ENCODE results near the gene UAP1L1. TPM values are rescaled to one million over a fixed set of nuclear protein-coding genes. Genes with fewer than 3 reads are reported as not detected.
A peak's percentile ranks its signal among the peaks of the same experiment; 100 is the strongest.
"Not testable (repeated sequence)": the region's sequence is repeated elsewhere in the genome, so short reads cannot be mapped to it uniquely, and the experiment has no call there.

The UAP1L1 gene, protein sequence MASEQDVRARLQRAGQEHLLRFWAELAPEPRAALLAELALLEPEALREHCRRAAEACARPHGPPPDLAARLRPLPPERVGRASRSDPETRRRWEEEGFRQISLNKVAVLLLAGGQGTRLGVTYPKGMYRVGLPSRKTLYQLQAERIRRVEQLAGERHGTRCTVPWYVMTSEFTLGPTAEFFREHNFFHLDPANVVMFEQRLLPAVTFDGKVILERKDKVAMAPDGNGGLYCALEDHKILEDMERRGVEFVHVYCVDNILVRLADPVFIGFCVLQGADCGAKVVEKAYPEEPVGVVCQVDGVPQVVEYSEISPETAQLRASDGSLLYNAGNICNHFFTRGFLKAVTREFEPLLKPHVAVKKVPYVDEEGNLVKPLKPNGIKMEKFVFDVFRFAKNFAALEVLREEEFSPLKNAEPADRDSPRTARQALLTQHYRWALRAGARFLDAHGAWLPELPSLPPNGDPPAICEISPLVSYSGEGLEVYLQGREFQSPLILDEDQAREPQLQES
- total RNA-seq = 10 to 100 TPM; 43.9 to 44.1 TPM

DNA sequence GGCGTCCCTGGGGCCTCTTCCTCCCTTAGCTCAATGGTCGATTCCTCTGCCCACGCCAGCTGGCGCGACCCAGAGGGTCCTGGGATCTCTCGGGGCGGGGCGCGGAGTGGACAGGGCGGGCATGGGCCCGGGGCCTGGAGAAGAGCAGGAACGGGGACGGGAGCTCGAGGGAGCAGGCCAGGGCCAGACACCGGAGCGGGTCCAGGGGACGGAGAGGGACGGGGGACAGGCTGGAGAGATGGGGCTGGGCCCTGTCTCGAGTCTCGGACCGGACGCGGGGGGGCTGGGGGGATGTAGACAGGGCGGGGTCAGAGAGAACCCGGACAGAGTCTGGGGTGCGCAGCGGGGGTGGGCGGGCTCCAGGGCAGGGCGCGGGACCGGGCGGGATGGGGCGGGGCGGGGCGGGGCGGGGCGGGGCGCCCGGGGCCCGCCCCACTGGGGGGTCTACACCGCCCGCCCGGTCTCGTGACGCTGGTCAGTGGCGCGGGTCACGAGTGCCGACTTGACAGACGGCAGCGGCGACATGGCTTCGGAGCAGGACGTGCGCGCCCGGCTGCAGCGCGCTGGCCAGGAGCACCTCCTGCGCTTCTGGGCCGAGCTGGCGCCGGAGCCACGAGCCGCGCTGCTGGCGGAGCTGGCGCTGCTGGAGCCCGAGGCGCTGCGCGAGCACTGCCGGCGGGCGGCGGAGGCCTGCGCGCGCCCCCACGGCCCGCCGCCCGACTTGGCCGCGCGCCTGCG is at the start of gene UAP1L1:
Gene UAP1L1 (plus strand): TSS at position 508 of the 738 bp plus-strand sequence. CDS start 16 bp downstream, at position 524.
- H3K4me3 Mint-ChIP-seq = peak within 1 kb of the TSS; percentile 79
- DNase-seq (peak; percentile 81), ATAC-seq (ENCODE audit: low read depth) (peak; percentile 70)
- H3K27me3 Mint-ChIP-seq = no peaks in the 10 kb centered on the region
- peak within 1 kb of the TSS; percentile 86 for H3K27ac Mint-ChIP-seq
- H3K4me1 Mint-ChIP-seq = peaks cover 5% of the 10 kb centered on the region
- peaks cover 11% of the 10 kb centered on the region for H3K36me3 Mint-ChIP-seq
- H3K9me3 Mint-ChIP-seq = no peaks in the 10 kb centered on the region
- POLR2A ChIA-PET = interaction anchor here (0.6 to 3.5 kb wide), 9 partner anchors 9 to 270 kb away, joined by 3 to 31 read pairs (median 4); partner anchors contain the start of genes MAN1B1, PAXX, RABL6 and RNF208

DNA sequence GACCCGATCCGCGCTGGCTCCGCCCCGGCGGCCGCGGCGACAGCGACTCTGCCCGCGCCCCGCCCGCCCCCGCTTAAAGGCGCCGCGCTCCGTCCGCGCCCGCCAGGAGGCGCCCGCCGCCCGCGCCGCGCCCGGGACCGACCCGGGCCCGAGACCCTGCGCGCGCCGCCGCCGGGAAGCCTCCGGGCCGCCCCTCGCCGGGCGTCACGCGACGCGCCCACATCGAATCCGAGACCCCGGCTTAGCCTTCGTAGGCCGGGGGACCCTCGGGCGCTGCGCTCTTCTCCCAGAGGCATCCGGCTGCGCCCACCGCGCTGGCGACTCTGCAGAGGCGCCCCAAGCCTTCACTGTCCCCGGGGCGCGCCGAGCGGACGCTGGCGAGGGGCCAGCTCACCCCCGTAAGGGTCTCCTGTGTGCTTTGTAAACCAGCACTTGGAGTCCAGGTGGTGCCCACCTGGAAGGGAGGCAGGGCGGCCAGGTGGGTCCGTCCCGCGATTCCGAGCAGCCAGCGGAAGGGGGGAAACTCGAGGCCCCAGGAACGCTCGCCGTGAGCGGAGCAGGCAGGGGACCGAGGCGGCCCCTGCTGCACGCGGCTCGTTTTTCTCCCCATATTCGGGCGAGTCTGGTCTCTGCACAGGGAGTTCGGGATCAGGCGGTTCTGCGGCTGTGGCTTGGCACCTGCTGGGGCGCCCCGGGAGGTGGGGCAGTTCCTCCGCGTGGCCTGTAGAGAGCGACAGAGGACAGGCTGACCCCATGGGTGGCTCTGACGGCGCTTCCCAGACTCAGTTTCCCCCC is 48.9 kb upstream of the UAP1L1 start:
- Mint-ChIP-seq H3K27ac (peak overlapping the region; percentile 58), H3K9me3 (no peaks in the 10 kb centered on the region), H3K36me3 (no peaks in the 10 kb centered on the region), H3K27me3 (peaks cover 2% of the 10 kb centered on the region), H3K4me3 (peak overlapping the region; percentile 74), H3K4me1 (peaks cover 29% of the 10 kb centered on the region)
- DNase-seq = peak; percentile 88
- POLR2A ChIA-PET = interaction anchor here (0.6 to 2.4 kb wide), 8 partner anchors 10 to 212 kb away, joined by 3 to 8 read pairs (median 4); partner anchors contain the start of genes MAN1B1, SAPCD2 and TUBB4B
- peak; percentile 63 for ATAC-seq (ENCODE audit: low read depth)

DNA sequence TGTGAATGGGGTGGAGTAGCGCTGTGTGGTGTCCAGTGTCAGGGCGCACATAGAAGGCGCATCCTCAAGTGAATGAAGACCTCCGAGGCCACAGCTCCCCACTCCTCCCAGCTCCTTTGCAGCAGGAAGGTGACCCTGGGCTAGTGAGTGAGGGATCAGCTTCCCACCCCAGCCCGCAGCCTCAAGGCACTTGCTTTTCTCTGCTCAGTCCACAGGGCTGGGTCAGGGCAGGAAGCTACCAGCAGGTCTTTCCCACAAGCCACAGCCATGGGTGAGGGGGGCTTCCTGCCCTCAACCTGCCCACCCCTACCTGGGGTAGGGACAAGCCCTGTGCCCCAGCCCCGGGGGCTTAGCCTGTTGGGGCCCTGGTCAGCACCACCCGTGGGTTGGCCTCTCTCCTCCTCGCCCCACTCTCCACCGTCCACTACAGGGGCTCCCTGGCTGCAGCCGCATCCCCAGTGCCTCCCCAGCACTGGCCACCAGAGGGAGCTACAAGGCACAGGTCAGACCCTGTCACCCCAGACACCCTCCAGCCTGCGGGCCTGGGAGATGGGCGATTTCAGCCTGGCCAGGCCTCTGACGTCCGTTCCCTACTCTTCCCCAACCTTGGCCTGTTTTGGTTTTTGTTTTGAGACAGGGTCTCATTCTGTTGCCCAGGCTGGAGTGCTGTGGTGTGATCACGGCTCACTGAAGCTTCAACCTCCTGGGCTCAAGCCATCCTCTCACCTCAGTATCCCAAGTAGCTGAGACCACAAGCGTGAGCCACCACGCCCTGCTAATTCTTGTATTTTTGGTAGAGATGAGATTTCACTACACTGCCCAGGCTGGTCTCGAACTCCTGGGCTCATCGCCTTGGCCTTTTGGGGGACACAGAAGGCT is 48.0 kb upstream of the UAP1L1 start:
- peaks cover 2% of the 10 kb centered on the region for H3K27me3 Mint-ChIP-seq
- ATAC-seq (ENCODE audit: low read depth) (peak; percentile 37), DNase-seq (peak; percentile 84)
- POLR2A ChIA-PET = interaction anchor here (0.6 to 2.4 kb wide), 9 partner anchors 9 to 211 kb away, joined by 3 to 8 read pairs (median 3); partner anchors contain the start of genes MAN1B1, SAPCD2 and TUBB4B
- peak overlapping the region; percentile 82 for H3K27ac Mint-ChIP-seq
- H3K9me3 Mint-ChIP-seq = no peaks in the 10 kb centered on the region
- peak overlapping the region; percentile 74 for H3K4me3 Mint-ChIP-seq
- peaks cover 30% of the 10 kb centered on the region for H3K4me1 Mint-ChIP-seq
- no peaks in the 10 kb centered on the region for H3K36me3 Mint-ChIP-seq

DNA sequence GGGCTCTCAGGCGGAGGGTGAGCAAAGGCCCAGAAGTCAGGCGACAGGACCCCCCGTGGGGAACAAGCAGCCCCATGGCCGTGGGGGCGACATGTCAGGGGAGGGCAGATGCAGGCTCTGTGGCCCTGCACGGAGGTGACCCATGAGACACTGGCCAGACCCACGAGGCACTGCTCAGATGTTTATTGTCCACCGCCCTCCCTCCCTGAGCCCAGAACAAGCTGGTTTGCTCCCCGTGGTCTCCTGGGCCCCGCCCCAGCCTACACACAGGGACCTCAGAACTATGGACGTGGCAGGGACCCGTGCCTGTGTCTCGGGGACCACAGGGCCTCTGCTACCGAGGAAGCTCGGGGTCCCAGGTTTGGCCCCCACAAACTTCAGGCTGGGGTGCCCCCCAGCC is 47.3 kb upstream of the UAP1L1 start:
- Mint-ChIP-seq H3K4me3 (peak overlapping the region; percentile 74), H3K27ac (peak overlapping the region; percentile 65), H3K4me1 (peaks cover 31% of the 10 kb centered on the region), H3K27me3 (peaks cover 2% of the 10 kb centered on the region), H3K36me3 (no peaks in the 10 kb centered on the region), H3K9me3 (no peaks in the 10 kb centered on the region)
- POLR2A ChIA-PET = interaction anchor here (1.3 to 2.4 kb wide), 4 partner anchors 40 to 211 kb away, joined by 3 to 6 read pairs (median 4); partner anchors contain the start of genes MAN1B1, SAPCD2 and TUBB4B
- no peak for DNase-seq
- ATAC-seq (ENCODE audit: low read depth) = no peak

DNA sequence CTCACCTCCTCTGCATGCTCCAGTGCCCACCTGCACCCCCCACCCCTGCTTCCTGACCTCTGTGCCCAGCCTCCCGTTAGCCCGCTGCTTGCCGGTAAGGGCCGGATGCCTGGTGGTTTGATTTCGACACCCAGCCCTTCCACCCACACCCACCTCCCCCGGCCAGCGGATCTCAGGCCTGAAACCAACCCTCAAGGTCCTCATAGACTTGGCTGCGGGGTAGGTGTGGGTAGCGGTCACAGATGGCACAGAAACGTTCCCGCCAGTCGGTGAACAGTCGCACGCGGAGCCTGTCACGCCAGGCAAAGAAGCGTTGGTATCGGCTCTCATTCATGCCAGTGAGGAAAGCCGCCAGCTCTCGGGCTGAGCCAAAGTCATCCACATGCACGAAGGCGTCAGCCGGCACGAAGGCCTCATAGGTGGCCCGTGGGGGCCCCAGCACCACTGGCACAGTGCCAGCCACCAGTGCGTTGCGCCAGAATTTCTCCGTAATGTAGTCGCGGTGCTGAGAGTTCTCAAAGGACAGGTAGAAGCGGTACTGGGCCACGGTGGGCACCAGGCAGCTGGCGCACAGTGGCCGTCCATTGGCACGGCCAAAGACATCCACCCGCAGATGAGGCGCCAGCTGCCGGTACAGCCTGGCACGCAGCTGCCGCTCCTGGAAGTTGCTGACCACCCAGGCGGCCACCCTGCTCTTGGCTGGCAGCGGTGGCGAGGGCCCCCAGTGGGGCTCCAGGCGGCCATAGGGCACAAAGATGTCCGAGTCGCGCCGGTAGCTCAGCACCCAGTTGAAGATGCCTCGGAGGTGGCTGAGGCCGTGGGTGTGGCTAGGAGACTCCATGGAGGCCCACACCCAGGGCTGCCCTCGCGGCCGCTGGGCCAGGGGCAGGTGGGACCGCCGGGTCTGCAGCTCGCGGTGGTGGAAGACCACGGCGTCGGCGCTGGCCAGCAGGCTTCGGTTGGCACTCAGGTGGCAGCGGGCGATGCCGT is 46.5 kb upstream of the UAP1L1 start:
- Mint-ChIP-seq H3K27ac (peak overlapping the region; percentile 65), H3K36me3 (no peaks in the 10 kb centered on the region), H3K27me3 (peaks cover 2% of the 10 kb centered on the region), H3K4me3 (peak overlapping the region; percentile 48), H3K4me1 (peaks cover 33% of the 10 kb centered on the region), H3K9me3 (no peaks in the 10 kb centered on the region)
- POLR2A ChIA-PET = interaction anchor here (1.1 to 1.7 kb wide), 2 partner anchors 99 to 302 kb away, joined by 3 to 5 read pairs; no protein-coding TSS in a partner anchor
- DNase-seq (peak; percentile 54), ATAC-seq (ENCODE audit: low read depth) (no peak)

DNA sequence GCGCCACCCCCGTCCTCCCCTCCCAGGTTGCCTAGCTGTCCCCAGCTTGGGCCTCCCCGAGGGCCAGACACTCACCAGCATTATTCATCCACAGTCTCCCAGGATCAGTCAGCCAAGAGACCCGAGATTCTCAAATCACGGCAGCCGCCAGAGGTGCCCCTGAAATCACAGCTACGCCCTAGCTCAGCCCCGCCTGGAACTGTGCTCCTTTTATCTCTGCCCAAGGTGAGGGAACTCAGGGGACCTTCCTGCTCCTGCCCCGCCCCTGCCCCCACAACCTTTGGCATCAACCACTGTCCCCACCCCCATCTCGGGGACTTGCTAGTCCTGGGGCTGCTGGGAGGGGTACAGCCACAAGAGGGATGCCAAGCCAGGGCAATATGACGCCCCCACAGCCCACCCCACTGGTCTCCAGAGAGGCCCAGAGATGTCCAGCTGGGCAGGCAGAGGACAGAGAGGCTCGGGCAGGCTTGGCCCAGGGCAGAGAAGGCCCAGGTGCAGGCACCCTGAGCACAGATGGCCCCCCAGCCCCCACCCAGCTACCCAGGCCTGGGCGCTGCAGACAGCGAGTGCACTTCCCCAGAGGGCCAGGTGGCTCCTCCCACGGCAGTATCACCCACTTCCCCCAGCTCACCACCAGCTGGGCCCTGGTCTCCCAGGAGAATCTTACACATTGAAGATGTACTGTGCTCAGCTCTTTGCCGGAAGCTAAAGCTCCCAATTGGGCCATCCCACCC is 45.2 kb upstream of the UAP1L1 start, which contains the start of gene FUT7:
Gene FUT7 (minus strand): TSS at position 185 of the 737 bp plus-strand sequence. CDS start 97 bp downstream, at position 88.
- peaks cover 2% of the 10 kb centered on the region for H3K27me3 Mint-ChIP-seq
- no peak for ATAC-seq (ENCODE audit: low read depth)
- no peak within 1 kb of the TSS for H3K27ac Mint-ChIP-seq
- DNase-seq = no peak
- no peaks in the 10 kb centered on the region for H3K36me3 Mint-ChIP-seq
- POLR2A ChIA-PET = interaction anchor here (0.6 to 1.1 kb wide), 4 partner anchors 38 to 304 kb away, joined by 3 to 7 read pairs (median 4); partner anchors contain the start of genes PAXX and SAPCD2
- no peaks in the 10 kb centered on the region for H3K9me3 Mint-ChIP-seq
- peak within 1 kb of the TSS; percentile 39 for H3K4me3 Mint-ChIP-seq
- H3K4me1 Mint-ChIP-seq = peaks cover 30% of the 10 kb centered on the region

DNA sequence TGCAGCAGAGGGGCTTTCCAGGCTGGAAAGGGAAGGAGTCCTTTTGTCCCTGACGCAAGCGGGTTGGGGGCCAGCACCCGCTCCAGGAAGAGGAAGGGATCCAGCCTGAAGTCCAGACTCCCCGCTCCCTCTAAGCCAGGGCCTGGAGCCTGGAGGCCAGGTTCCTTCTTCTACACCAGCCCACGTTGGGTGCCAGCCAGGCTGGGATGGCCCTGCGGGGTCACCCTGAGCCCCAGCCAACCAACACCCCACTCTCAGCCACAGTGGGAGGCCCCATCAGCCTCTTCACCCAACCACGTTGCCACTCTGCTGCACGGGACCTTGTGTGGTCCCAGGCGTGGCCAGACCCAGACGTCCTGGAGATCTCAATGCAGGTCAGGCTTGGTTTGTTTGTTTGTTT is 44.5 kb upstream of the UAP1L1 start:
- Mint-ChIP-seq H3K4me3 (no peak overlapping the region), H3K9me3 (no peaks in the 10 kb centered on the region), H3K4me1 (peaks cover 27% of the 10 kb centered on the region), H3K27ac (no peak overlapping the region), H3K27me3 (no peaks in the 10 kb centered on the region), H3K36me3 (no peaks in the 10 kb centered on the region)
- ATAC-seq (ENCODE audit: low read depth) (no peak), DNase-seq (no peak)
- POLR2A ChIA-PET = no interaction called here

DNA sequence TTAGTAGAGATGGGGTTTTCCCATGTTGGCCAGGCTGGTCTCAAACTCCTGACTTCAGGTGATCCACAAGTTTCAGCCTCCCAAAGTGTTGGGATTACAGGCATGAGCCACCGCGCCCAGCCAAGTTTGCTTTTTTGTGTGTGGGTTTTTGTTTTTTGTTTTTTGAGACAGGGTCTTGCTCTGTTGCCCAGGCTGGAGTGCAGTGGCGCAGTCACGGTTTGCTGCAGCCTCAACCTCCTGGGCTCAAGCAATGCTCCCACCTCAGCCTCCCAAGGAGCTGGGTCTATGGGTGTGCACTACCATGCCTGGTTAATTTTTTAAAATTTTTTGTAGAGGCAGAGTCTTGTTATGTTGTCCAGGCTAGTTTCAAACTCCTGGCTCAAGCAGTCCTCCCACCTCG is 43.8 kb upstream of the UAP1L1 start:
- not testable (repeated sequence) for ATAC-seq (ENCODE audit: low read depth); H3K36me3 Mint-ChIP-seq; H3K27me3 Mint-ChIP-seq; H3K27ac Mint-ChIP-seq; H3K9me3 Mint-ChIP-seq; H3K4me3 Mint-ChIP-seq; DNase-seq
- H3K4me1 Mint-ChIP-seq = peaks cover 27% of the 10 kb centered on the region
- POLR2A ChIA-PET = interaction anchor here (0.6 to 2.4 kb wide), 2 partner anchors 19 to 86 kb away, joined by 3 to 15 read pairs; no protein-coding TSS in a partner anchor

DNA sequence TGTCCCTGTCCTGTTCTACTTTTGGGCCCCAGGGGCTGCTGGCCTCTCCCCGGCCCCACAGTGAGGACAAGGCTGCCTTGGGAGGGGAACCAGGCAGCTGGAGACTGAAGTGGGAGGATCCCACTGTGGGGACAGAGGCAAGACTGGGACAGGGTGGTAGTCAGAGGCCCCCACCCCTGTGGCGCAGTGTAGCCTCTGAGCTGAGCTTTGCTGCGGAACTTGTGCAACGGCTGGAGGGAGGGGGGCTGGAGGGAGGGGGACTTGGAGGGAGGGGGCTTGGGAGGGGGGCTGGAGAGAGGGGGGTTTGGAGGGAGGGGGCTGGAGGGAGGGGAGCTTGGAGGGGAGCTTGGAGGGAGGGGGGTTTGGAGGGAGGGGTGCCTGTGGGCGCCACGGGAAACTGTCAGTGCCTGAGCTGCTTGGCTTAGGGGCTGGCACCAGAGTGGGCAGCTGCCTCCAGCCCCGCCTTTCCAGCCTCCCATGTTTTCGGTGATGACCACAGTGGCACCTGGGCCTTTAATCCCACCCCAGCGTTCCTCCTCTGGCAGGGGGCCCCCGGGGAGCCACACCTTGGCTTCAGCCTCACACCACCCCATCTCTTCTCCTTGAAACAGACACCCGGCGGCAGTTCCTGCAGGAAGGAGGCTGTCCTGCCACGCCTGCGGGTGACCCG is 43.1 kb upstream of the UAP1L1 start:
- no peaks in the 10 kb centered on the region for H3K27me3 Mint-ChIP-seq
- POLR2A ChIA-PET = interaction anchor here (0.9 to 2.4 kb wide), 13 partner anchors 13 to 244 kb away, joined by 3 to 15 read pairs (median 4); partner anchors contain the start of genes CLIC3 and FBXW5
- peak overlapping the region; percentile 55 for H3K4me3 Mint-ChIP-seq
- H3K27ac Mint-ChIP-seq = peak overlapping the region; percentile 79
- DNase-seq = no peak
- ATAC-seq (ENCODE audit: low read depth) = peak; percentile 2
- H3K36me3 Mint-ChIP-seq = no peaks in the 10 kb centered on the region
- H3K9me3 Mint-ChIP-seq = no peaks in the 10 kb centered on the region
- H3K4me1 Mint-ChIP-seq = peaks cover 25% of the 10 kb centered on the region

Measured in activated naive CD8-positive, alpha-beta T cell treated with anti-CD3 and anti-CD28 coated beads, Interleukin-2, amount 10 ng/mL, durations not matched to agents 7 days and 5 days (primary cell).